HG03469 (cell line): ENCODE results near the gene ETV6.

ENCODE experiments used
- ATAC-seq: cut with Tn5 transposase; IDR thresholded peaks from one replicate; pipeline ENCODE4 v1.9.1; 2021; ENCODE audit warnings: mild to moderate bottlenecking, moderate library complexity, moderate number of reproducible peaks; ENCODE audit not compliant: unreplicated experiment

ETV6 gene

DNA sequence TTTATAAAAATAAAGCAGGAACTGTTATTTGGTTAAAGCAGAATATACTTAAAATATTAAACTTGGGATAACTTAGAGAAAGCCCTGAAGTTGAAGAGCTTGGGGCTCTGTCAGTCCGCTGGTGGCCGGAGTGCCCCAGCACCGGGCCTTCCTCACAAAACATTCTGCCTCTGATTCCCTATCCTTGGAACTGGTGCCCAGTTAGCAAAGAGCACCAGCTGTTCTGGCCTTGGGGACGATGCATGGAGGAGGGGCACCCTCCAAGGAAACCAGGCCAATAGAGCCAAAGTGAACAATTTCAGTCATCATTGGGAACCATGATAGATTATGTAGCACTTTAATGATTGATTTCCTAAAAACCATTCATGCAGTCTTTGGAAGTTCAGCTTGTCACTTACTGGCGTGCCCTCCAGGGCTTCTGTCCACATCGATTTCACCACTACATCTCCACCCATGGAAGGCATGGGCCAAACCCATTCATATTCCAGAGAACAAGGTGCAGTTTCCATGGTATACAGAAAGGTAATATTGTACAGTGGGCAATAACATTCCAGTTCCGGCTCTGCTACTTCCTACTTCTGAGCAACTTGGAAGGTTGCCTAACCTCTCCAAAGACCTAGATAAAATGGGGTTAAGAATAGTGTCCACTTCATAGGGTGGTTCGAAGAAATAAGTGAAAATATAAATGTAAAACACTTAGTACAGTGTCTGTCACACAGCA, 145.9 kb downstream of the ETV6 start:
- no peak for ATAC-seq

DNA sequence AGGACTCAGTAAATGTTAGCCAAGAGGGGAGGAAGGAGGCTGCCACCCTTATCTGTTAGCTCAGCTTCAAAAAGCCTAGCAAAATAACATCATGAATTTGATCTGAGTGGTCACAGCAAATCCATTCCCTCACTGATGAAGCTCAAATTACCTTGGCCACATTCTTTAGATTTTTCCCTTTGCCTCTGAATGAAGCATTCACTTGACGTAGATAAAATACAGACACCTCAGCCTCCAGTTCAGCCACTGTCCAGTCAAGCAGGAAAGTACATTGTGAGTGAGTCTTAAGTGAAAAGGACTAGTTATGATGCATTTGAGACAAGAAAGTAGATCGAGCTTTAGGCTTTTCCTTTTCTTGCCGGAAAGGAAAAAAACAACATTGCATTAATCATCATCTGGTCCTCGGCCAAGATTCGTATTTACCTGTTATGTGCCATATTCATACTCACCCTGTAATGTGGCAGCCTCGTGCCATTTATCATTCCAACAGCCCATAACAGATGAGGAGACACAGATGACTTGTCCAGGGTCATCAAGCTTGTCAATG, 146.5 kb downstream of the ETV6 start:
- no peak for ATAC-seq

- ATAC-seq, result no peak
Observed at GRCh38 chr12:11797317-11797913, 147.9 kb downstream of the ETV6 start.

DNA sequence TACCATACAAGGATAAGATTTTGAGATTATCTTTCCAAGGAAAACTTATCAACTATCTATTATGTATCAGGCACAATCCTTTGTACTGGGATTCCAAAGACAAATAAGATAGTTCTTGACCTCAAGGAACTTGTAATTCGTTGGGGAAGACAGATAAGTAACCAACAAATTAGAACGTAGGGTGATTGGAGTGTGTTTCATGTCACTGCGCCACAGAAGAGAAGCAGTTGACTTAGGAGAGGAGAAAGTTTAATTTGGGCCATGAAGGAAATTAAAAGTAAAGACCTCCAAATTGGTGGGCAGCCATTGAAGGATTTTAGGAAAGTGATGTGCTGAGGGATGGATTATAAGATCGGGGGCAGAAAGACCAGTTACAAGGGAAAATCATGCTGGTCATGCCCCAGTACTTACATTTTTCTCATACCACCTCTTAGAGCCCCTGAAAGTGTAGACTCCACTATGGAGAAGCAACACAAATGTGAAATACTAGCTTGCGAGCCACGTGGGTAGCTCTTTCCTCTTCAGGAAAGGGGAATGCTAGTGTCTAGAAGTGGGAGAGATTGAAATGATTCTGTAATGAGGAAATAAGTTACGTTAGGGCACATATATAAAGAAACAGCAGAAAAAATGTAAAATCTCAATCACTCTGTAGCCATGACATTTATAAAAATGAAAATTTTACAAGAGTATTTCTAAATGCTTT, 148.7 kb downstream of the ETV6 start:
- no peak for ATAC-seq

- ATAC-seq, result no peak
Observed at GRCh38 chr12:11798856-11799501, 149.5 kb downstream of the ETV6 start.

- no peak for ATAC-seq
Observed at GRCh38 chr12:11799502-11799873, 150.0 kb downstream of the ETV6 start.

GRCh38 chr12:11801643-11802042, 152.2 kb downstream of the ETV6 start:
- ATAC-seq, result no peak

GRCh38 chr12:11804130-11804529, 154.7 kb downstream of the ETV6 start:
- ATAC-seq, result no peak

- ATAC-seq, result no peak
Observed at GRCh38 chr12:11805043-11805442, 155.6 kb downstream of the ETV6 start.

DNA sequence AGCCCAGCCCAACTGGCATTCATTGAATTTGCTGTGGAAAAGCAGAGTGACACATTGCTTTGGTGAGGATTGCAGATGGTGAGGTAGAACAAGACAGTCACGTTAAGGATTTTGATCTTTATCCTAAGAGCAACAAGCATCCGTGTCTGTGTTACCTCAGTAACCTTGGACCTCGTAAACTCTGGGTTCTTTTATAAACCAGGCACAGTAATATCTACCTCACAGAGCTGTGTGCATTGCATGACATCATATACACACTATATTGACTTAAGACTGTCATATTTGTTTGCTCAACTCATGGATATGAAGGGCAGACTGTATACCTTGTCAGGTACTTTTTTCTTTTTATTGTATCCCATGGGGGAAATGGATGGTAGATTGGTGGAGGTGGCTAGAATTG, 156.2 kb downstream of the ETV6 start:
- no peak for ATAC-seq

DNA sequence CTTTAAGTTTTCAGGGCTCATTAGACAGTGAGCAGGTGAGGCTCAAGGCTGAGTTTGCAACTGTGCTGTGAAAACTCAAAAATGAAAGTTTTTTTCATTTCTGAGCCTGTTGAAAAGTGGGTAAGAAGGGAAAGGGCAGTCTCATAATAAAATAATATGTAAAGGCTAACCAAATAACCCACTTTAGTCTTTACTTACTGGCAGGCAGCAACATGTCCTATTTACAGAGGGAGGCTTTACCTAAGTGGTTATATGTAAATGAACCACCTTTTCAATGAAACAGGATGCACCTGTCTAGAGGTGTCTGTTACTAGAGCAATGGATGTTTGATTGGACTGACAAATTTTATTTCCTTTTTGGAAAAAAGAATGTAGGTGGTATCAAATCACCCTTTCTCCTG, 158.0 kb downstream of the ETV6 start:
- no peak for ATAC-seq

- ATAC-seq, result no peak
Observed at GRCh38 chr12:11808931-11809330, 159.5 kb downstream of the ETV6 start.

DNA sequence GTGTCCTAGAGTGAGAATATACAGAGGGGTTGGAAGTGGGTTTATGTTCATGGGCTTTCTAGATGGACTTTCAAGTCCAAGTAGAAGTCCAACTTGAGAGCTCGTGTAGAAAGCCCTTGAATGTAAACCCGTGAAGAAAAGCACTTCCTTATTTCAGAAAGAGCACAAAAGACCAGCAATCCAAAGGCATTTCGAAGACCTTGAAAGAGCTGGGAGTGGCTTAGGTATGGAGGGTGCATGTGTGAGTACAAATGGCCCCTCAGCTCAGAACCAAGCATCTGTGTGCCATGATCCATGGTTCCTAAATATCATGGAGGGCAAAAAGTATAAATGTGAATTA, 160.7 kb downstream of the ETV6 start:
- ATAC-seq, result no peak

GRCh38 chr12:11811008-11811407, 161.5 kb downstream of the ETV6 start:
- no peak for ATAC-seq

DNA sequence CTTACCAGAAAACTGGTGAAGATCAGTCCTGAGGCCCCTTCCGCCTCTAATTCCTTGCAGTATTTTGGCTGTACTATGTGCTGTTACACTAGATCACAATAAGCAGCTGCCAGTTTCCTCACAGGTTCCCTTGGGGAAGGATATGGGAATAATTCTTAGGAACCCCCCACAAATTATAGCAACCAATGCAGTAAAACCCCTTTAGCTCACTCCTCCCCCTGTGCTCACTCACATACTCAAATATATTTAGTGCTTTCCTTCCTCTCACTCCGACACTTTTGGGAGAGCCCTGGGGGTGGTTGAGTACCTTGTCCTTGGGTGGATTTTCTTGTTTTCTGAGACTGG, 162.7 kb downstream of the ETV6 start:
- ATAC-seq, result no peak

- ATAC-seq, result peak; percentile 56
Observed at GRCh38 chr12:11812586-11813437, 163.3 kb downstream of the ETV6 start.

- ATAC-seq, result no peak
Observed at GRCh38 chr12:11813438-11813813, 164.0 kb downstream of the ETV6 start.

GRCh38 chr12:11814374-11814773, 164.9 kb downstream of the ETV6 start:
- no peak for ATAC-seq

- ATAC-seq, result no peak
Observed at GRCh38 chr12:11815397-11815796, 165.9 kb downstream of the ETV6 start.

GRCh38 chr12:11819643-11820042, 170.2 kb downstream of the ETV6 start:
- no peak for ATAC-seq

- ATAC-seq, result no peak
Observed at GRCh38 chr12:11820476-11820875, 171.0 kb downstream of the ETV6 start.
